IPS-15b (cell line): Measurements from ENCODE around the gene CENPT.

Source experiments
- H3K27me3 ChIP-seq: one replicate; pipeline ENCODE4 v1.6.1; 2013; ENCODE audit warnings: low read length; ENCODE audit not compliant: control insufficient read depth, insufficient read depth
- H3K36me3 ChIP-seq: one replicate; pipeline ENCODE4 v1.6.1; 2013; ENCODE audit warnings: low read length; ENCODE audit not compliant: control insufficient read depth, insufficient read depth
- H3K4me1 ChIP-seq: one replicate; pipeline ENCODE4 v1.6.1; 2013; ENCODE audit warnings: mild to moderate bottlenecking, low read length; ENCODE audit not compliant: control insufficient read depth, insufficient read depth
- H3K4me3 ChIP-seq: one replicate; pipeline ENCODE4 v1.5.1; 2013; ENCODE audit warnings: low read depth, low read length
- H3K9ac ChIP-seq: one replicate; pipeline ENCODE4 v1.6.1; 2013; ENCODE audit warnings: low read depth, mild to moderate bottlenecking, low read length
- H3K9me3 ChIP-seq: one replicate; pipeline ENCODE4 v1.6.1; 2013; ENCODE audit warnings: mild to moderate bottlenecking, low read length; ENCODE audit not compliant: control insufficient read depth, insufficient read depth

The CENPT gene

DNA sequence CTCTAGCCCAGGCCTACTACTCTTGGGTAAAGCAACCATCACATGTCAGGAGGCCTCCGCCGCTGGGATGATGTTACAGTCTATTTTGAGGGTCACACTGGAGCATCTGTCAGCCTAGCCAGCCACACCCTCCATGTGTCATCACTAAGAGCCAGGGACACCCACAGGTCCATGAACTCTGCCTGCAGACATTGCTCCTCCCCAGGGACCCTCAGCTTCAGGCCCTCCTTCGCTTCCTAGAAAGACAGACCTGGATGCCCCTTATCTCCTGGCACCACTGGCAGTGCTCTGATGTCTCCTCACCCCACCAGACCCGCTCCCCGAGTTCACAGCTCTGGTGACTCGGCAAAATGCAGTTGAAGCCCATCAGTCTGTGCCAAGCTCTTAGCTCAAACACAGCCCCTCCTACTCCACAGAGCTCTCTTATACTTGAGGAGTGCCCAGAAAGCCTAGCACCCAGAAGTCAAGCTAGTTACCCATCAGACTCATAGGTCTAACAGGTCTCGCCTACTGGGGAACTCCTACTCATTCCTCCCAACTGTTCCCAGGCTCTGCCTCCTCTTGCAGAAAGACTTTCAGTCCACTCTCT lies 47.1 kb downstream of the CENPT start:
- Histone ChIP-seq H3K9me3 (no peaks in the 10 kb centered on the region), H3K27me3 (no peaks in the 10 kb centered on the region), H3K36me3 (peaks cover 5% of the 10 kb centered on the region), H3K4me1 (peaks cover 5% of the 10 kb centered on the region), H3K9ac (no peak overlapping the region), H3K4me3 (no peak overlapping the region)

DNA sequence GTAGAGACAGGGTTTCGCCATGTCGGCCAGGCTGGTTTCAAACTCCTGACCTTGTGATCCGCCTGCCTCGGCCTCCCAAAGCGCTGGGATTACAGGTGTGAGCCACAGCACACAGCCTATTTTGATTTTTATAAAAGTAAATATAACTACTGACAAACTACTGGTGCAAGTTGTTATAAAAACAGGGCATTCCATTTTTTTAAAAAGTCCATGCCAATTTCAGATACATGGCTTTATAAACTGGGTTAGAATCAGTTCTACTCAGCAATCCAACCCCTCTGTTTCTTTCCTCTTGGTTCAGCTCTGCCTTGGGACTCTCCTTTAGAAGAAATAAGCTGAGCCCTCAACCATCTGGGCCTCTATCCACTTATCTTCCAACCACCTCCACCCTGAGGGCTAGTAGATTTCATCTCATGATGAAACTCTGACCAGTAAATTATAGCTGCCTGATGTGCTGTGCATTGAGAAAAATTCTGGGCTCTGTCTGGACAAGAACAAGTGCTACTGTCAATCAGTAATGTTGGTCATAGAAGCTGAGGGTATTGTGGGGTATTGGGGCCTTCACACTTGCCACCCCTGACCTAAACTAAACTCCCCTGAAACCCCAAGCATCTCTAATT lies 51.3 kb downstream of the CENPT start:
- no peaks in the 10 kb centered on the region for H3K27me3 ChIP-seq

DNA sequence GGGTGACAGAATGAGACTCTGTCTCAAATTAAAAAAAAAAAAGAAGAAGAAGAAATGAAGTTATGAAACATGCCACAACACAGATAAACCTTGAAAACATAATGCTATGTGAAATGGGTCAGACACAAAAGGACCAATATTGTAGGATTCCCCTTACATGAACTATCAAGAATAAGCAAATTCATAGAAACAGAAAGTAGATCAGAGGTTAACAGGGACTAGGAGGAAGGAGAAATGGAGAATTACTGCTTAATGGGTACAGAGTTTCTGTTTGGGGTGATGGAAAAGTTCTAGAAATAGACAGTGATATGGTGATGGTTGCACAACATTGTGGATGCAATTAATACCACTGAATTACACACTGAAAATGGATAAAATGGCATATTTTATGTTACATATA lies 57.4 kb downstream of the CENPT start:
- H3K36me3 ChIP-seq, result no peaks in the 10 kb centered on the region
- H3K4me1 ChIP-seq, result no peaks in the 10 kb centered on the region
- no peak overlapping the region for H3K4me3 ChIP-seq
- H3K9me3 ChIP-seq, result no peaks in the 10 kb centered on the region
- no peak overlapping the region for H3K9ac ChIP-seq
- H3K27me3 ChIP-seq, result no peaks in the 10 kb centered on the region

More for the DNA sequence above, 51.3 kb downstream of the CENPT start:
- H3K4me3 ChIP-seq, result no peak overlapping the region
- H3K36me3 ChIP-seq, result peaks cover 5% of the 10 kb centered on the region
- H3K9me3 ChIP-seq, result no peaks in the 10 kb centered on the region
- H3K4me1 ChIP-seq, result no peaks in the 10 kb centered on the region
- no peak overlapping the region for H3K9ac ChIP-seq

DNA sequence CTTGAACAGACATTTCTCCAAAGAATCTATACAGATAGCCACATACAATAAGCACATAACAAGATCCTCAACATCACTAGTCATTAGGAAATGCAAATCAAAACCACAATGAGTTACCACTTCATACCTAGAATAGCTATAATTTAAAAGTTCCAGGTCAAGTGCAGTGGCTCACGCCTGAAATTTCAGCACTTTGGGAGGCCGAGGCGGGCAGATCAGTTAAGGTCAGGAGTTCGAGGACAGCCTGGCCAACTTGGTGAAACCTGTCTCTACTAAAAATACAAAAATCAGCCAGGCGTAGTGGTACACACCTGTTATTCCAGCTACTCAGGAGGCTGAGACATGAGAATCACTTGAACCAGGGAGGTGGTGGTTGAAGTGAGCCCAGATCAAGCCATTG lies 61.0 kb downstream of the CENPT start:
- Histone ChIP-seq H3K9ac (no peak overlapping the region), H3K9me3 (no peaks in the 10 kb centered on the region), H3K27me3 (no peaks in the 10 kb centered on the region), H3K4me1 (no peaks in the 10 kb centered on the region), H3K36me3 (no peaks in the 10 kb centered on the region), H3K4me3 (no peak overlapping the region)

DNA sequence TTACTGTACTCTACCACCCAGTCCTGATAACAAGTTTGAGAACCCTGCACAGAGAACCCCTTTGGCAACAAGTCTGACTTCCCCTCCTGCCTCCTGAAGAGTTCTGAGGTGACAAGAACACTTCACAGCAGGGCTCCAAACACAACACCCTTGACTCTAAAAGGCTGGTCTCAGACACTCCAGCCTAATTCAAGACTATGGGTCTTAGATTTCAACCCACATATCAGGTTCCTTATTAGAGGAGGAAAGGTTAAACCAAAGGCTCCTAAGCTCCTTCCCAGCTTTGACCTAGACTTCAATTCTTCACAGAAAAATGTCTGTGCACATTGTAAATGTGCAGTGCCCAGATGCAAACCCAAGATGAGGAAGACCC lies 64.2 kb downstream of the CENPT start:
- Histone ChIP-seq H3K27me3 (no peaks in the 10 kb centered on the region), H3K36me3 (no peaks in the 10 kb centered on the region), H3K4me1 (no peaks in the 10 kb centered on the region), H3K4me3 (no peak overlapping the region), H3K9ac (no peak overlapping the region), H3K9me3 (no peaks in the 10 kb centered on the region)

DNA sequence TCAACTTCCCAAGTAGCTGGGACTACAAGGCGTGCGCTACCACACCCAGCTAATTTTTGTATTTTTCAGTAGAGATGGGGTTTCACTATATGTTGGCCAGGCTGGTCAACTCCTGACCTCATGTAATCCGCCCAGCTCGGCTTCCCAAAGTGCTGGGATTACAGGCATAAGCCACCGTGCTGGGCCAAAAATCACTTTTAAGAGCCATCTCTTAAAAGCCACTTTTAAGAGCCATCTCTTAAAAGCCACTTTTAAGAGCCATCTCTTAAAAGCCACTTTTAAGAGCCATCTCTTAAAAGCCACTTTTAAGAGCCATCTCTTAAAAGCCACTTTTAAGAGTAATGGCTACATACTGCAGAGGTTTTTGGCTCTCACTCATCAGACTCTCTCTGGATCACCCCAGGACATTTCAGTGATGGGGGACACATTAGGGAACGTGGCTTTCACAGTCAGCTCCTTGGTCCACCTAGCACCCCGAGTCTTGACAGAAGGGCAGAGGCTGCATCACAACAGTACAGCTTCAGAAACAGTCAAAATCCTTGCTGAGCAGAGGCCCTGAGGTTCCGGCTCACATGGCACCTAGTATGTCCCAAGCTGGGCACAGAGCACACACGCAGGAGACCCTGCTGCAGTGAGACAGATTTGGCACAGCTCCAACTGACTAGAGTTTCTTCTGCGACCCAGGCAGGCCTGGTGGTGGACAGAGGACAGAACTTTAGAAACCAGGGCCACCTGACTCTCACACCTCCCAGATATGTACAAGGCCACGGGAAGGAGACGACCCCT lies 64.7 kb downstream of the CENPT start:
- Histone ChIP-seq H3K9ac (no peak overlapping the region), H3K27me3 (no peaks in the 10 kb centered on the region), H3K4me1 (no peaks in the 10 kb centered on the region), H3K9me3 (no peaks in the 10 kb centered on the region), H3K4me3 (no peak overlapping the region), H3K36me3 (no peaks in the 10 kb centered on the region)

GRCh38 chr16:67781565-67781921 lies 66.0 kb downstream of the CENPT start:
- Histone ChIP-seq H3K9ac (no peak overlapping the region), H3K36me3 (no peaks in the 10 kb centered on the region), H3K4me1 (no peaks in the 10 kb centered on the region), H3K4me3 (no peak overlapping the region), H3K27me3 (no peaks in the 10 kb centered on the region), H3K9me3 (no peaks in the 10 kb centered on the region)

DNA sequence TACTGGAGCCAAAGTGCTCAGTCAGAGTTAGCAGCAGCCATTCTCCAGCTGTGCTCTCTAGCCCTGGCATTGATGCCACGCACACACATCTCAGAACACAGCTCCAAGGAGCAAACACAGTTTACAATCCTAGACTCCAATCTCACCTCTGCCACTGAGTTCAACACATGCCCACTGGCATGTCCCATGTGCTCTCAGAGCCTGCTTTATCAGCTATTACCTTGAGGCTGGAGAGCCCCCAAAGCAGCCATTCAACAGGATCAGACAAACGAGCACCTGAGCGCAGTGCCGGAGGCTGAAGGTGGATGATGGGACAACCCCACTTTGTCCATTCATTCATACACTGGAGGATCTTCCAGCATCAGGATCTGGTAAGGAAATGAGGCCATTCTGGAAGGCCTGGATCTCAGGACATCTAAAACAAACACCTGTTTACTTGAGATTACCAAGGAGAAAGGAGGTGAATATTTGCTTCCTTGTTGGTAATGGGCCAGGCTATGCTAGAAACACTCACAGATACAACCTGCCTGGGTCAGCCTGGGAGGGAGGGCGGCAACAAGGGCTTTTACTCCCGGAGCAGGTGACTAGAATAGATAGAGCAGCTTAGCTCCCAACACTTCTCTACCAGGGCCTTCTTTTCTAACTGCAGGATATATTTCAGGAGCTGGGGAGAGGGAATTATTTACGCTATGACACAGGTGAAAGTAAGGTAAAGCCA lies 66.5 kb downstream of the CENPT start:
- H3K9me3 ChIP-seq, result no peaks in the 10 kb centered on the region
- no peak overlapping the region for H3K9ac ChIP-seq
- no peak overlapping the region for H3K4me3 ChIP-seq
- no peaks in the 10 kb centered on the region for H3K27me3 ChIP-seq
- no peaks in the 10 kb centered on the region for H3K4me1 ChIP-seq
- no peaks in the 10 kb centered on the region for H3K36me3 ChIP-seq

DNA sequence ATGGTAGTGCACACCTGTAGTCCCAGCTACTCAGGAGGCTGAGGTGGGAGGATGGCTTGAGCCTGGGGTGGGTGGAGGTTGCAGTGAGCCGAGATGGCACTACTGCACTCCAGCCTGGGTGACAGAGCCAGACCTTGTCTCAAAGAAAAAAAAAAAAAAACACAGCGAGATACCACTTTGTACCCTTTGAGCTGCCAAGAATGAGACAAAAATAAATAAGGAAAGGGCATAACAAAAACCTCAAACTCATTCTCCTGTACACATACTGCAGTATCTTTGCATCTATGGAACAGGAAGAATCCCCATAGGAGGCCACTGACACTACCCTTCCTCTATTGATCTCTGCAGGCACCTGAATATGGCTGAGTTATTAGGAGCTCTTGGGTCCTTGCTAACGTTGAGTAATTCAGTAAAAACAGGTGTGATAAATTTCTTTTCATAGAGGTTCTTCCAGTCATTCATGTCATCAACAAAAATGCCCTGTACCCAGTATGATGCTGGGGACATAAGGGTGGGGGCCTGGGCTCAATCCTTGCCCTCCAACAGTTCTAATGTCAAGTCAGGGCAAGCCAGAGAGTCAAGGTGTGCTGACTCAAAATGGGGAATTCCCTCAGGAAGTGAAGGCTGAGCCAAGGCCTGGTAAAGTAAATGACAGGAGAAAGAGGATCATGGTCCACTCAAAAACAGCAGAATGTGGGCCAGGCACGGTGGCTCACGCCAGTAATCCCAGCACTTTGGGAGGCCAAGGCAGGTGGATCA lies 68.1 kb downstream of the CENPT start:
- H3K4me3 ChIP-seq, result no peak overlapping the region
- no peaks in the 10 kb centered on the region for H3K9me3 ChIP-seq
- no peaks in the 10 kb centered on the region for H3K4me1 ChIP-seq
- H3K27me3 ChIP-seq, result no peaks in the 10 kb centered on the region
- no peak overlapping the region for H3K9ac ChIP-seq
- no peaks in the 10 kb centered on the region for H3K36me3 ChIP-seq
